SK-N-SH (cell line): Measurements from ENCODE around the gene FPR2.

ENCODE experiments used
- YY1 ChIP-seq: IDR thresholded peaks from 2 replicates; pipeline ENCODE4 v1.4.0; 2012; ENCODE audit warnings: low read depth, mild to moderate bottlenecking
- TF ChIP-seq, protein P1 (sequence below): IDR thresholded peaks from 2 replicates; pipeline ENCODE4 v1.4.0; 2012; ENCODE audit warnings: low read depth, borderline replicate concordance

DNA sequence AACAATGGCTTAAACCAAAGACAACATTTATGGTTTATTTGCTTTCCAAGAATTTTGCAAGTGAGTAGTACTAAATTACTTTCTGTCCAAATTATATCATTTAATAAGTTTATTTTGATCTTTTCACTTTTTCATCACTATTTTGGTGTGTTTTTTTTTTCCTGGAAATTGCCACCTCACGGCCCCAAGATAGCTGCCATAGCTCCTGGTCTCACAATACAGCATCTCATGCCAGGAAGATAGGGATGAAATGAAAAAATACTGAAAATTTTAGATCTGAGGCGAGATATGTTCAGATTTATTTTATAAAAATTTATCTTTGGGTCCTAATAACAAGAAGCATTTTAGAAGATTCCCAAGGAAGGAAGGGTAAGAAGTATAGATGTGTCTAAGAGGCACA lies 27.0 kb downstream of the FPR2 start:
- no peak for TF ChIP-seq YY1
- TF ChIP-seq, protein P1, sequence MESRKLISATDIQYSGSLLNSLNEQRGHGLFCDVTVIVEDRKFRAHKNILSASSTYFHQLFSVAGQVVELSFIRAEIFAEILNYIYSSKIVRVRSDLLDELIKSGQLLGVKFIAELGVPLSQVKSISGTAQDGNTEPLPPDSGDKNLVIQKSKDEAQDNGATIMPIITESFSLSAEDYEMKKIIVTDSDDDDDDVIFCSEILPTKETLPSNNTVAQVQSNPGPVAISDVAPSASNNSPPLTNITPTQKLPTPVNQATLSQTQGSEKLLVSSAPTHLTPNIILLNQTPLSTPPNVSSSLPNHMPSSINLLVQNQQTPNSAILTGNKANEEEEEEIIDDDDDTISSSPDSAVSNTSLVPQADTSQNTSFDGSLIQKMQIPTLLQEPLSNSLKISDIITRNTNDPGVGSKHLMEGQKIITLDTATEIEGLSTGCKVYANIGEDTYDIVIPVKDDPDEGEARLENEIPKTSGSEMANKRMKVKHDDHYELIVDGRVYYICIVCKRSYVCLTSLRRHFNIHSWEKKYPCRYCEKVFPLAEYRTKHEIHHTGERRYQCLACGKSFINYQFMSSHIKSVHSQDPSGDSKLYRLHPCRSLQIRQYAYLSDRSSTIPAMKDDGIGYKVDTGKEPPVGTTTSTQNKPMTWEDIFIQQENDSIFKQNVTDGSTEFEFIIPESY: no peak
